Stimulated activated CD8-positive, alpha-beta memory T cell treated with anti-CD3 and anti-CD28 coated beads, Interleukin-15, amount 100 ng/mL, for 48 hours (primary cell): Measurements from ENCODE around the gene DCAF10.
"Not testable (repeated sequence)": the region's sequence is repeated elsewhere in the genome, so short reads cannot be mapped to it uniquely, and the experiment has no call there.

Source experiments
- DNase-seq, 2 donors: peaks; one replicate each; pipeline ENCODE4 v3.0.0-alpha.2; 2020; ENCODE audit warnings: low read depth in 2 of 2

Gene DCAF10

DNA sequence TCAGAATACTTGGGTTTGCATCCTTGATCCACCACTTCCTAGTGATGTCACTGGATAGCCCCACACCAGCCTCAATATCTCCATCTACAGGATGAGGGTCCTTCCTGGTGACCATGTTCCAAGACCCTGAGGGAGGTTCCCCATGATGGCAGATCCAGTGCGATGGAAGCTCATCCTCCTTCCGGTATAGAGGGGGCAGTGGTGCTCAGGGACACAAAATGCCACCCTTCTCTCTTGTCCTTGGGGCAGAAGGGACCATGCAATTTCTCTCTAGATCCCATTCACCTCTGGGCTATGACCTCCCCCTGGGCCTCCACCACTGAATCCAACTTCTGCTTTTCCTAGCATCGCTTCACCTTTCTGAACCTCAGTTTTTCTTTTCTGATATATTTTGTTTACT lies 108.7 kb downstream of the DCAF10 start:
- DNase-seq: no peak

DNA sequence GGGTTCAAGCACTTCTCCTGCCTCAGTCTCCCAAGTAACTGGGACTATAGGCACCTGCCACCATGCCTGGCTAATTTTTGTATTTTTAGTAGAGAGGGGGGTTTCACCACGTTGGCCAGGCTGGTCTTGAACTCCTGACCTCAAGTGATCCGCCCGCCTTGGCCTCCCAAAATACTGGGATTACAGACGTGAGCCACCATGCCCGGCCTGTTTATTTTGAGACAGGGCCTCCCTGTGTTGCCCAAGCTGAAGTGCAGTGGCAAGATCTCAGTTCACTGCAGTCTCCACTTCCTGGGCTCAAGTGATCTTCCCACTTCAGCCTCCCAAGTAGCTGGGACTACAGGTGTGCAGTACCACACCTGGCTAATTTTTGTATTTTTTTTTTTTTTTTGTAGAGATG lies 109.2 kb downstream of the DCAF10 start:
- DNase-seq: not testable (repeated sequence)

DNA sequence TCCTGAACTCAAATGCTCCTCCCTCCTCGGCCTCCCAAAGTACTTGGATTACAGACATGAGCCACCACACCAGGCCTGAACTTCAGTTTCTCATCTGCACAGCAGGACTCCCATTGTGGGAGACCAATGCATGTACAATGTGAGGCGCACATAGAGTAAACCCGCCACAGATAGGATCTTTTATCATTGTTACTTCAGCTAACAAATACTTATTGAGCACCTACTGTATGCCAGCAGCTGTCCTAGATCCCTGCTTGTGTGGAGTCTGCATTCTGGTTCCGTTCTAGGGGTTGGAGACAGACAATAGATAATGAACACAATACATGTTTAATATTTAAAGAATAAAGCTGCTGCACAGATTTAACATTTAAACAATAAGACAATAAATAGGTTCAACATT lies 109.7 kb downstream of the DCAF10 start:
- DNase-seq: no peak

DNA sequence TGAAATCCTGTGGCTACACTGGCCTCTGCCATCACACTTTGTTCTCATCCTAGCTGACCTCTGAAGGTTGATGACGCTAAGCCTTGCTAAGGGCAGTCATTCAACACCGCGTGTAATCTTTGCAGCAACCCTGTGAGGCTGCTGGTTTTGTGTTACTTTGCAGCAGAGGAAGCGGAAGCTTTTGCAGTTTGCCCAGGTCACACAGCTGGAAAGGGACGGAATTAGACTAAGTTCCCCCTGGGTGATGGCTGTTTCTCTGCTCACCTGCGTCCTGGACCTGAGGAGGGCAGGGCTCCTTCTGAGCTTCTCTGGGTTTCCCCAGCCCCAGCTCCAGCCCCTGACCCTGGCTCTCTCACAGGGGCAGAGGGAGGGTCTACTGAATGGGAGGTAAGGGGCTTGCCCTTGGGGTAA lies 110.7 kb downstream of the DCAF10 start:
- no peak for DNase-seq

DNA sequence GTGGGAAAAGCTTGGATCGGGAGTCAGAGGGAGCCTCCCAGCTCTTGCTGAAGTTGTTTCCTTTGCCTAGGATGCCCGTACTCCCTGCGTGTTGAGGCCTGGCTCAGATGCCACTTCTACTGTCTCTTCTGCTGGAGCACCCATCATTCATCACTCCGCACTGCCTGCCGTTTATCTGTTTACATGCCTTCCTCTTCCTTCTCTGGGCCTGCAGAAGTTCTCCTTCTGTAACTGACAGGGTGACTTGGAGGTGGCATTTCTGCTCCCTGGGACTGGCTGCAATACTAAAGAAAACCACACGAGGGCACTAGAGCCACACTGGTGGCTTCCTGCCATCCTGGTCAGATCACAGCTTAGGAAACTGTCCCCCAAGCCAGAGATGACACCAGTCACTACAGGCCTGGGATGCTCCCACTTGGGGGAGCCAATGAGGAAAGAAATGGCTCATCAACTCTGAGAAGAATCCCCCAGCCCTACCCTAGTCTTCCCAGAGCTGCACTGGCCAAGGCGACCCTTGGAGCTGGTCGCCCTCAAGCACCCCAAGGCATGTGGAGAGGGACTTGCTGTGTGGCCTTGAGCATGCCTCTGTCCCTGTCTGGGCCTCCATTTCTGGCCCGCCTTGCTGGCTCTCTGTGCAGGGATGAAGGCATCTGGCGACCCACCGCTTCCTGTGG lies 113.0 kb downstream of the DCAF10 start:
- peak; percentile 42 to 52 for DNase-seq

DNA sequence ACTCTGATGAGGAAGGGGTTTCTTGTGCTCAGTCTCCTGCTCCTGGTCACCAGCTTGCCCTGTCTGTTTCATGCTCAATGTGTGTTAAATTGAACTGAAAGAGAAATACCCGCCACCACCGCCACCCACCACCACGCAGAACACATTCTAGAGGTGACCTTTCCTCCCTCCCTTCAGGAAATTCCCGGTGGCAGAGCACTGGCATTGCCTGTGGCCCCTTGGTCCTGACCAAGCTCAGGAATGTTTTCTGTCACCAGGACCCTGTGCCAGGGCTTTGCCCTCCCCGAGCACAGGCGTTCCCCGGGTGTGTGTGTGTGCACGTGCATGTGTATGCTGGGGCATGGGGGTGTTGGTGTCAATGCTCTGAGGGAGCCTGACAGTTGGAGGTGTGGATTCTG lies 113.6 kb downstream of the DCAF10 start:
- DNase-seq: no peak

DNA sequence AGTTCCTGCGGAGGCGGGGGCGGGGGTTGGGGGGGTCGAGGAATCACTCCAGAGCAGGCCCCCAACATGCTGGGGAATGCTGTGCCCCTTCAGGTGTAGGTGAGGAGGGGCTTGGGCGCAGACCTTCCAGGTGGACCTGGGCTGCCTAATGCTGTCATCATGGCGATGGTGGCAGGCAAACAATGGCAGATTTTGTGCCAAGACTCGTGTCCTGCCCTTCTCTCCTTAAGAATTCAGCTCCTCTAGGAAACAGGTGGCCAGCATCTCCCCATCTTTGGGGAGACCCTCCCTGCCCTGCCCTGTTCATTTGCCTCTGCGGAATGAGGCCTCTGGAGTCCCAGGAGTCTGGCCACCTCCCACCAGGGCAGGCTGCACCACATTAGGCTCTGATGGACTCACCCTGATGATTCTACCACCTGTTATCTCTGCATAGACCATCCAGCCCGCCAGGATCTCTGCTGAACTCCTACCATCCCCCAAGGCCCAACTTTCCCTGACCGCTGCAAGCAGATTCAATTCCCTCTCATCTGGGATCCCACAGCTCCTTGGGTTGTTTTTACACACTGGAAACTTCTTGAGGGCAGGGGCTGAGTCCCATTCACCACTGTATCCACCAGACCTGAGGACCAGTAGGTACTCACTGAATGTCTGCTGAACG lies 114.2 kb downstream of the DCAF10 start:
- no peak for DNase-seq

DNA sequence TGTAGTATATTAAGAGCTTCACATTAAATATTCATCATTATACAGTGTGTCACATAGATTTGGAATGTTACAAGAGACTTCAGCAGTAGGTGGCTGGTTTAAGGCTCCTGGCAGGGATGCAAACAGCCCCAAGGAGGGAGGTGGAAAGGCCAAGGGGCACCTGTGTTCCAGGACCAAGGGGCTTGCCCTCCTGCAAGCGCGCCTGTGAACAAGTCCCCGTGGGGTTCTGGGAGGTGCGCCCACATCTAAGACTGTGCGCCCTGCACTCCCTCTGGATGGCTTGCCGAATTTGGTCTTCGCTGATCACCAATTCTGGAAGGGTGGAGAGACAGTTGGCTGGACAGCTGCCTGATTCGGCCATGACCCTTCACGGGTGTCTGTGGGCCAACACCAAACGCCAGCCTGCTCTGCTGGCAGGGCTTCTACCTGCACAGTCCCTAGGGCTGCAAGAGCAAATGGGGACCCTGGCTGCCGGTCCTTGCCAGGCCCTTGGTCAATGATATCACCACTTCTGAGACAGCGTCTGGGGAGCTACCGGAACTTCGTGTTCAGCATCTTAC lies 115.4 kb downstream of the DCAF10 start:
- no peak for DNase-seq

DNA sequence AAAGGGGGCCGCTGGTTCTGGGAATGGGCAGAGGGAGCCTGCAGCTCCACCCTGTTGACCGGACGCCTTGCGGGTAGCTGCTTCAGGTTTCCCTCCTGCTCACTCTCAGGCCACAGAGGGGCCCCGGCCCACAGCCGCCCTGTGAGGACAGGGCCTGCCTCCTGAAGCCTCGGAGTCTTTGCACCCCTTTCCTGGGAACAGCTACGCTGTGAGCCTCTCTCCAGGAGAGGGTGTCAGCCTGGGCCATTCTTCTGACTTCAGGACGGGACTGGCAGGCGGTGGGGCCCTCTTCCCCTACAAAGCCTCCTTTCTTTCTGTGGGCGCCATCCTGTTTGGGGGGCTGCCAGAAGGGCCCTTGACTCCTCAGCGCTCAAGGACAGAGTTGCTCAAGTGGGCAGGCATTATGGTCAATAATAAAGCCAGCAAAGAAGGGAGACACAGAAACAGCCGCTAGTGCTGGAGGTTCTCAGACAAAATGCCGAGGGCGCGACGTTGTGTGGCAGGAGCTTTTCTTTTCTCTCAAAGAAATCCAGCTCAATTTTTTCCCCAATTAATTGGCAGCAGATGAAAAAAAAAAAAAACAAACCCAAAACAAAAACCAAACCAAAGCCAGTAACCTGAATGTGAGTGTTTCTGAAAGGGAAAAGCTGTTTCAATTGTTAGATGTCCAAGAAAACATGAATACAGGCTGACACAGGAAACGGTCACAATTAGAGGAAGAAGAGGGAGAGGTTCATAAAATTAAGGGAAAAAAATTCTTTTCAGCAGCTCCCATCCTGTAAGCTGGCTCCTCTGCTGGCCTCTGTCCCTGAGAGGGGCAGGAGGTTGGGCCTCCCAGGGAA lies 116.1 kb downstream of the DCAF10 start:
- no peak for DNase-seq
